Smooth muscle cell (in vitro differentiated cells): ENCODE data around the gene ADCY10. TPM values are rescaled to one million over a fixed set of nuclear protein-coding genes. Genes with fewer than 3 reads are reported as not detected.

Experiments used
- DNase-seq: peaks from one replicate; lab custom pipeline; 2025; ENCODE audit not compliant: unreplicated experiment; lab: John Stamatoyannopoulos, UW
- H2AFZ ChIP-seq: fragments of 200-600 bp; sonication (generic); 2 replicates; pipeline ENCODE4 v1.6.0; 2016; ENCODE audit warnings: antibody characterized with exemption, low read depth, mild to moderate bottlenecking
- H3F3A ChIP-seq: fragments of 200-600 bp; sonication (generic); 2 replicates; pipeline ENCODE4 v1.6.0; 2017; ENCODE audit warnings: antibody characterized with exemption, low read depth
- H3K27ac ChIP-seq: fragments of 200-600 bp; sonication (generic); 2 replicates; pipeline ENCODE4 v1.5.1; 2016; ENCODE audit warnings: low read depth, mild to moderate bottlenecking
- H3K27me3 ChIP-seq: fragments of 200-600 bp; sonication (generic); 2 replicates; pipeline ENCODE4 v1.6.1; 2016; ENCODE audit warnings: low read depth, mild to moderate bottlenecking
- H3K36me3 ChIP-seq: fragments of 200-600 bp; sonication (generic); 2 replicates; pipeline ENCODE4 v1.5.1; 2016; ENCODE audit warnings: low read depth
- H3K4me1 ChIP-seq: fragments of 200-600 bp; sonication (generic); 2 replicates; pipeline ENCODE4 v1.5.1; 2016; ENCODE audit warnings: low read depth
- H3K4me2 ChIP-seq: fragments of 200-600 bp; sonication (generic); 2 replicates; pipeline ENCODE4 v1.6.0; 2016; ENCODE audit warnings: mild to moderate bottlenecking
- H3K4me3 ChIP-seq: fragments of 200-600 bp; sonication (generic); 2 replicates; pipeline ENCODE4 v1.5.1; 2016; ENCODE audit warnings: mild to moderate bottlenecking
- H3K79me2 ChIP-seq: fragments of 200-600 bp; sonication (generic); 2 replicates; pipeline ENCODE4 v1.6.0; 2016; ENCODE audit warnings: low read depth, mild to moderate bottlenecking
- H3K9ac ChIP-seq: fragments of 200-600 bp; sonication (generic); 2 replicates; pipeline ENCODE4 v1.6.0; 2016; ENCODE audit warnings: low read depth
- H3K9me3 ChIP-seq: fragments of 200-600 bp; sonication (generic); replicated peaks from 2 replicates; pipeline ENCODE4 v1.5.1; 2016; ENCODE audit warnings: low read depth
- H4K20me1 ChIP-seq: fragments of 200-600 bp; sonication (generic); 2 replicates; pipeline ENCODE4 v1.6.0; 2016; ENCODE audit warnings: low read depth
- CTCF ChIP-seq: fragments of 200-600 bp; sonication (generic); IDR thresholded peaks from 2 replicates; pipeline ENCODE4 v1.5.1; 2017; ENCODE audit warnings: borderline replicate concordance, mild to moderate bottlenecking, antibody characterized with exemption; ENCODE audit not compliant: insufficient read depth, poor library complexity, severe bottlenecking
- WGBS: methylation state at CpG from one replicate; pipeline ENCODE4 v1.1.7; 2016; ENCODE audit warnings: low lambda C conversion rate; 5-methylcytosine and 5-hydroxymethylcytosine counted together
- polyA plus RNA-seq: library from polyadenylated mRNA; unstranded; fragments of >200 nt; fragmentation: Nextera tagmentation; extraction: Ambion mirVana; gene quantifications from 2 replicates; pipeline ENCODE4 v1.2.1, GENCODE V29; 2016
- total RNA-seq: library from RNA; depleted of rRNA; stranded (reverse); fragments of >200 nt; gene quantifications from 2 replicates; pipeline ENCODE4 v1.2.3, GENCODE V29; 2014

The ADCY10 gene
- 0.18 TPM in 1 of 2 replicates, not detected in the other for total RNA-seq
- not detected in 2 replicates for polyA plus RNA-seq

GRCh38 chr1:167913895-167914496, at the start of gene ADCY10:
ADCY10 (minus strand) TSS chr1:167914134; CDS start chr1:167905140, 8,994 bp downstream.
- no peaks in the 10 kb centered on the region for H3K9me3 ChIP-seq
- no peaks in the 10 kb centered on the region for H3K27me3 ChIP-seq
- no peak for TF ChIP-seq CTCF
- DNase-seq: no peak
- WGBS: 93% methylated on average over 9 of the region's 9 CpGs
- no peak within 1 kb of the TSS for H2AFZ ChIP-seq
- H3K36me3 ChIP-seq: peaks cover 5% of the 10 kb centered on the region
- no peaks in the 10 kb centered on the region for H3F3A ChIP-seq
- no peak within 1 kb of the TSS for H3K9ac ChIP-seq
- H3K79me2 ChIP-seq: no peaks in the 10 kb centered on the region
- no peak within 1 kb of the TSS for H3K4me3 ChIP-seq
- no peak within 1 kb of the TSS for H3K4me2 ChIP-seq
- no peak within 1 kb of the TSS for H3K27ac ChIP-seq
- H4K20me1 ChIP-seq: no peaks in the 10 kb centered on the region
- H3K4me1 ChIP-seq: no peaks in the 10 kb centered on the region

GRCh38 chr1:167957710-167958109, 43.8 kb upstream of the ADCY10 start:
- H3K79me2 ChIP-seq: peaks cover 85% of the 10 kb centered on the region
- no peaks in the 10 kb centered on the region for H3K9me3 ChIP-seq
- no peak overlapping the region for H3K27ac ChIP-seq
- peaks cover 16% of the 10 kb centered on the region for H3K36me3 ChIP-seq
- H3K4me1 ChIP-seq: no peaks in the 10 kb centered on the region
- H3K27me3 ChIP-seq: no peaks in the 10 kb centered on the region
- no peak overlapping the region for H2AFZ ChIP-seq
- H3K9ac ChIP-seq: no peak overlapping the region
- H3K4me2 ChIP-seq: no peak overlapping the region
- peaks cover 61% of the 10 kb centered on the region for H4K20me1 ChIP-seq
- no peak overlapping the region for H3K4me3 ChIP-seq
- no peak for TF ChIP-seq CTCF
- no peak for DNase-seq
- no peaks in the 10 kb centered on the region for H3F3A ChIP-seq

GRCh38 chr1:167955915-167956314, 42.0 kb upstream of the ADCY10 start:
- H3K9ac ChIP-seq: no peak overlapping the region
- no peaks in the 10 kb centered on the region for H3F3A ChIP-seq
- WGBS: 97% methylated on average over 2 of the region's 2 CpGs
- peaks cover 66% of the 10 kb centered on the region for H4K20me1 ChIP-seq
- H2AFZ ChIP-seq: no peak overlapping the region
- H3K79me2 ChIP-seq: peaks cover 83% of the 10 kb centered on the region
- peaks cover 18% of the 10 kb centered on the region for H3K36me3 ChIP-seq
- no peak overlapping the region for H3K4me2 ChIP-seq
- no peak for TF ChIP-seq CTCF
- no peak overlapping the region for H3K27ac ChIP-seq
- H3K4me1 ChIP-seq: no peaks in the 10 kb centered on the region
- no peak overlapping the region for H3K4me3 ChIP-seq
- DNase-seq: no peak
- H3K9me3 ChIP-seq: no peaks in the 10 kb centered on the region
- no peaks in the 10 kb centered on the region for H3K27me3 ChIP-seq

- Histone ChIP-seq H3K36me3 (peaks cover 18% of the 10 kb centered on the region), H3K4me3 (no peak overlapping the region), H3K4me1 (no peaks in the 10 kb centered on the region), H3K27ac (peak overlapping the region; percentile 20), H3F3A (no peaks in the 10 kb centered on the region), H3K27me3 (no peaks in the 10 kb centered on the region), H3K9ac (no peak overlapping the region), H2AFZ (no peak overlapping the region), H3K9me3 (no peaks in the 10 kb centered on the region), H3K4me2 (peak overlapping the region; percentile 15), H3K79me2 (peaks cover 86% of the 10 kb centered on the region), H4K20me1 (peaks cover 68% of the 10 kb centered on the region)
- no peak for TF ChIP-seq CTCF
- no peak for DNase-seq
- 88% methylated on average over 1 of the region's 1 CpG for WGBS
Measured at GRCh38 chr1:167950569-167950968, 36.6 kb upstream of the ADCY10 start.
